ENCODE data around the gene RHOH. TPM values are rescaled to one million over a fixed set of nuclear protein-coding genes. Genes with fewer than 3 reads are reported as not detected.

RHOH gene
- polyA plus RNA-seq, 2 of the 4 experiments (the other 2 are of a cell fraction): 0.08 to 0.26 TPM

GRCh38 chr4:40150932-40151331, 45.9 kb upstream of the RHOH start:
- H3K4me1 ChIP-seq: no peaks in the 10 kb centered on the region
- WGBS (ENCODE audit: missing lambda C conversion rate): 85% methylated on average over 3 of the region's 3 CpGs
- ChIA-PET CTCF (interaction anchor here (0.5 to 2.5 kb wide), 9 partner anchors 11 to 431 kb away, joined by 3 to 11 read pairs (median 3); no protein-coding TSS in a partner anchor), POLR2A (no interaction called here)
- H3K4me3 ChIP-seq: no peak overlapping the region
- H3K27ac ChIP-seq: no peak overlapping the region; a peak in 2 of 6 replicates
- peaks cover 8% of the 10 kb centered on the region for H3K9me3 ChIP-seq
- TF ChIP-seq NR3C1 (IDR thresholded peaks at IDR 0.05): no peak
- no peak for TF ChIP-seq HDAC2 (IDR thresholded peaks at IDR 0.05)
- TF ChIP-seq ELK1 (IDR thresholded peaks at IDR 0.05; ENCODE audit: low read depth, low read length): no peak
- TF ChIP-seq ZNF302 (CRISPR knock-in tag; IDR thresholded peaks at IDR 0.05): no peak
- no peak for TF ChIP-seq JUN (IDR thresholded peaks at IDR 0.05)
- no peak for TF ChIP-seq BCL3 (IDR thresholded peaks at IDR 0.05)
- TF ChIP-seq REST (IDR thresholded peaks at IDR 0.05): no peak
- no peak for TF ChIP-seq CHD2 (IDR thresholded peaks at IDR 0.05; ENCODE audit: low read length, partially characterized antibody)
- no peak for TF ChIP-seq TFCP2L1 (CRISPR knock-in tag; IDR thresholded peaks at IDR 0.05)
- no peak for TF ChIP-seq CTCF (IDR thresholded peaks at IDR 0.05)
- no peak for TF ChIP-seq CHD4 (IDR thresholded peaks at IDR 0.05; ENCODE audit: borderline replicate concordance)
- no peak for TF ChIP-seq FOXS1 (CRISPR knock-in tag; IDR thresholded peaks at IDR 0.05)
- no peak for TF ChIP-seq RARB (CRISPR knock-in tag; IDR thresholded peaks at IDR 0.05)
- TF ChIP-seq POLR2A (IDR thresholded peaks at IDR 0.05; ENCODE audit: low read length): no peak
- TF ChIP-seq MAZ (IDR thresholded peaks at IDR 0.05; ENCODE audit: borderline replicate concordance, low read depth, low read length): no peak
- no peak for TF ChIP-seq RAD21 (conservative IDR thresholded peaks at IDR 0.05 in 1 of 2, IDR thresholded peaks at IDR 0.05 in 1 of 2)
- TF ChIP-seq HOXB13 (CRISPR knock-in tag; IDR thresholded peaks at IDR 0.05; ENCODE audit: low read depth): no peak
- TF ChIP-seq EP300 (IDR thresholded peaks at IDR 0.05): no peak
- no peak for TF ChIP-seq HES2 (IDR thresholded peaks at IDR 0.05)
- no peak for TF ChIP-seq KDM1A (IDR thresholded peaks at IDR 0.05; ENCODE audit: low read depth)
- H3K4me2 ChIP-seq: no peak overlapping the region
- ATAC-seq: no peak
- FAIRE-seq: no peak
- no peak for DNase-seq (ENCODE audit: low read depth in 1 of 2, low spot score in 1 of 2)

GRCh38 chr4:40152637-40153036, 44.2 kb upstream of the RHOH start:
- WGBS (ENCODE audit: missing lambda C conversion rate): 82% methylated on average over 4 of the region's 4 CpGs
- no peaks in the 10 kb centered on the region for H3K4me1 ChIP-seq
- ChIA-PET POLR2A (no interaction called here), CTCF (interaction anchor here (0.8 to 2.5 kb wide), 3 partner anchors 155 to 164 kb away, joined by 3 to 11 read pairs (median 4); no protein-coding TSS in a partner anchor)
- DNase-seq (ENCODE audit: low read depth in 1 of 2, low spot score in 1 of 2): no peak
- no peak for FAIRE-seq
- peaks cover 8% of the 10 kb centered on the region for H3K9me3 ChIP-seq
- H3K4me2 ChIP-seq: no peak overlapping the region
- H3K4me3 ChIP-seq: no peak overlapping the region
- ATAC-seq: no peak
- no peak overlapping the region for H3K27ac ChIP-seq
- TF ChIP-seq REST (IDR thresholded peaks at IDR 0.05) (no peak), PHF8 (IDR thresholded peaks at IDR 0.05; ENCODE audit: borderline replicate concordance, low read depth) (no peak), ZC3H11A (IDR thresholded peaks at IDR 0.05) (no peak), EP300 (IDR thresholded peaks at IDR 0.05) (no peak), CHD2 (IDR thresholded peaks at IDR 0.05; ENCODE audit: low read length, partially characterized antibody) (no peak), ZNF302 (CRISPR knock-in tag; IDR thresholded peaks at IDR 0.05) (no peak), FOXS1 (CRISPR knock-in tag; IDR thresholded peaks at IDR 0.05) (no peak), SREBF2 (IDR thresholded peaks at IDR 0.05) (no peak), HOXB5 (CRISPR knock-in tag; IDR thresholded peaks at IDR 0.05) (no peak), HDAC2 (IDR thresholded peaks at IDR 0.05) (no peak), RARB (CRISPR knock-in tag; IDR thresholded peaks at IDR 0.05) (no peak), EHF (CRISPR knock-in tag; IDR thresholded peaks at IDR 0.05) (no peak), RNF2 (IDR thresholded peaks at IDR 0.05; ENCODE audit: borderline replicate concordance, low read depth) (no peak)

Measured in A549 (cell line).